SKM-1 treated with dmso at 0.1 percent for 144 hours (cell line): ENCODE measurements around the gene PDE6A.
"Not testable (repeated sequence)": the region's sequence is repeated elsewhere in the genome, so short reads cannot be mapped to it uniquely, and the experiment has no call there.

Source experiments
- DNase-seq: peaks from one replicate; lab custom pipeline; 2025; ENCODE audit not compliant: unreplicated experiment; lab: John Stamatoyannopoulos, UW

Gene PDE6A

DNA sequence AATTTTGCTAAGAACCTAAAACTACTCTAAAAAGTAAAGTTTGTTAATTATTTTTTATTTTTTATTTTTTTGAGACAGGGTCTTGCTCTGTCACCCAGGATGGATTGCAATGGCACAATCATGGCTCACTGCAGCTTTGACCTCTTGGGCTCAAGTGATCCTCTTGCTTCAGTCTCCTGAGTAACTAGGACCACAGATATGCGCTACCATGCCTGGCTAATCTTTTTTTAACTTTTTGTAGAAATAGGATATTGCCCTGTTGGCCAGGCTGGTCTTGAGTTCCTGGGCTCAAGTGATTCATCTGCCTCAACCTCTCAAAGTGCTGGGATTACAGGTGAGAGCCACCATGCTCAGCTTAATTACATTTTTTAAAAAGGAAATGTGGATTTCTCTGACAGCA lies 45.8 kb downstream of the PDE6A start:
- no peak for DNase-seq

DNA sequence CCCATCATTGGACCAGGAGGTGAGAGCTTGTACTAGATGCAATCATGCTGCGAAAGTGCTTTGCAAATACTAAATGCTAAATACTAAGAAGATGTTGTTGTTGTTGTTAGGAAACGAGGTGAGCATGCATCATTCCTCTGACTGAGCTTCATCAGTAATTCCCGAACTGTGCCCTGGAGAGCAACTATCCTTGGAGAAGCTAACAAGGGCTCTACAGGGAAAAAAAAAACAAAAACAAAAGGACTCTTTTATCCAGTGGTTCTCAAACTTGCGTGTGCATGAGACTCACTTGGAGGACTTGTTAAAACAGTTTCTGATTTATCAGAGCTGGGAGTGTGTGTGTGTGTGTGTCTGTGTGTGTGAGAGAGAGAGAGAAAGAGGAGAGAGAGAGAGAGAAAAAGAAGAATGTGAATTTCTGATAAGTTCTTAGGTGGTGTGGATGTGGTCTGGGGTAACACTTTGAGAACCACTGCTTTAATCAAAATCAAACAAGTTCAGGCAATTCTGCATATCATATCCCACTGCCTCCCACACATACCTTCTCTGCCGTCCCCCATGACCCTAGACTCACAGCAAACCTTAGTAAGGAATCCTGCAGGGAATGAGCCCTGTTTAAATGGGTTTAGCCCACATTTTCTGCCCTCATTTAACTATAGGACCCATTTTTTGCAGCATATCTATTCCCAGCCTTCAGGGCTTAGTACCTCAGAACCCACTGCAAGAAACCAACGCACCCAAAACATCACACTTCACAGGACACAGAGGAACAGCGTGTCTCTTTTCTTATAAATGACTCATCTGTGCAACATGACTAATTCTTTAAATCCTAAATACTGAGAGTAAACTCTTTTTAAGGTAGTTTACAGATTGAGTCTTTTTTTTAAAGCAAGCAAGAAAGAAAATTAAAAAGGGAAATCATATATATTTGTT lies 48.9 kb downstream of the PDE6A start:
- no peak for DNase-seq

DNA sequence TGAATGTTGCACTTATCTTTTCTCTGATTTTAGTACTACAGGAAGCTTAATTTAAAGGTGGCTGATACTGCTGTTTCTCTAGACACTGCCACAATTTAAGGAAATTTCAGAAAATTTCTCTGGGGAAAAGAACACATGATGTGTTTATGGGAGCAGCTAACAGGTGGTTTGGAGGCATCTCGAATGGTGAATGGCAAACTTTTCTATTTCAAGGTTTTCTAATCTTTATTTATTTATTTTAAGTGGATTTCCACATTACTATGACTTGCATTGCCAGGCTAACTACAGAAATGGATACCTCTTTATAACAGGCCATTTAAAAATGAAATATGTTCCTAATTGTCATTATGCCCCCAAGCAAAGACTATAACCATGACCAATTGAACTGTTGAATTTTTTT lies 50.4 kb downstream of the PDE6A start:
- no peak for DNase-seq

DNA sequence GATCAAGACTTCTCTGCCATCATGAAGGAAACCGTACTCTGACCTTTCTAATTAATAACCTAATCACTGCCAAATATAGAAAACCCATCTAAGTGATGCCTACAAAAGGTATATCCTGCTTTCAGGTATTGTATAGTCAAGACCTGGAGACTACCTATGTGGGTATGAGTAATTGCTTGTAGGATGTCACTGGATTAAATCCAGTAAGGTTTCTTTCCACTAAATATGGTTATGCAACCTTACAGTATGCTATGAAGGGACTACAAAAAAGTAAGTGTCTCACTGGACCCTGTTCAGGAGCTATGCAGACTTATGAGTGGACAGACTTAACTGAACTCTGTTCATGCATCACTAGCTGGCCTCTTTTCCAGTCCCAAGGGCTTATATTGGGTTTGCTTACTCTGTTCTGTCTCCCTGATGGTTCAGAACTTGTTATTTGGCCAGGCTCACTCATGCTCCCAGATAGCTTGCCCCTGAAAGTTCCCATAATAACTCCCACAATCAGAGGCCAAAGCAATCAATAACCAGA lies 51.1 kb downstream of the PDE6A start:
- no peak for DNase-seq

DNA sequence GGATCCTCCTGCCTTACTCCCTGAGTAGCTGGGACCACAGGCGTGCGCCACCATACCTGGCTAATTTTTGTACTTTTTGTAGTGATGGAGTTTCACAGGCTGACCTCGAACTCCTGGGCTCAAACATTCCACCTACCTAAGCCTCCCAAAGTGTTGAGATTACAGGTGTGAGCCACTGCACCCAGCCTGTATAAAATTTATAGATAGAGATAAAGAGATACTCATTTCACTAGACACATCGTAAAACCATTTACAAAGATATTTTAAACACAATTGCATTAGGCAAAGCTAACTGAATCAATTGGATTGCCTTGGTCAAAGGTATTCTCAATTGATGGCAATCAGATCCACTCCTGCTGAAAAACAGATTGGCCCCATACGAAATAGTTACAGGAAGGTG lies 52.0 kb downstream of the PDE6A start:
- DNase-seq, result no peak

DNA sequence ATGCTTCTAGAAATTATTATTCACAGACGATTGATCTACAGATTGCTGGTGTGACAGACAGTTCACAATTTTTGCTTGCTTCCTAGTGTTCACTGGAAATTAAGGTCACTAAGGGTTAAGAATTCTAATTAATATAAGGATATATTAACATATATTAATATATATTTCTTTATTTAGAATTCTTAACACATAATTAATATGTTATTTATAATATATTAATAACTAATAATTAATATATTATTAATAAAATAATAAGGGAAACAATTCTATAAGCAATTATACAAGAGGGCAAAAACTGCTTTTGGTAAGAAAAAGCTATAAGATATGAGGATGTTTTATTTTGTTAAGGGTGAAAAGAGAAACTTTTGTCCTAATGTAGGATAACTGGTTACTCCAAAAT lies 56.3 kb downstream of the PDE6A start:
- DNase-seq, result no peak

DNA sequence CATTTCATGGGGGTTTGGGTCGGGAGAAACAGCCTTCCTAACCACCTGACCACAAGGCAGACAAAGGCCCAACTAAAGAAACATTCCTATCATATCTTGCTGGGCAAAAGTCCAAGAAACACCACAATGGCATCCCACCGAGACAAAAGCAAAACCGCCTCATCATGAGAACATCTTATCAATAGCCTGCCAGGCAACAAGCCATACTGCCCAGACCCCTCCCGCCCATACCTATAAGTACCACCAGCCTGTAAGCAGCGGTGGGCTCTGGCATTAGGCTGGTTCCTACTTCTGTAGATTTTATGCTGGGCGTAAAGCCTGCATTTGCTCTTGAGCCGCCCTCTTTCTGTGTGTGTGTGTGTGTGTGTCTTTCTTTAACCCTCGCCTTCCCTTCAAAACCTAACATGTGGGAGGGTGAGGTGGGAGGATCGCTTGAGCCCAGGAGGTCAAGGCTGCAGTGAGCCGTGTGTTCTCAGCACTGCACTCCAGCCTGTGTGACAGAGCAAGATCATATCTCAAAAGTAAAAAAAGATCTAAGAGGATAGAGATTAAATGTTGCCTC lies 56.9 kb downstream of the PDE6A start:
- DNase-seq, result no peak

DNA sequence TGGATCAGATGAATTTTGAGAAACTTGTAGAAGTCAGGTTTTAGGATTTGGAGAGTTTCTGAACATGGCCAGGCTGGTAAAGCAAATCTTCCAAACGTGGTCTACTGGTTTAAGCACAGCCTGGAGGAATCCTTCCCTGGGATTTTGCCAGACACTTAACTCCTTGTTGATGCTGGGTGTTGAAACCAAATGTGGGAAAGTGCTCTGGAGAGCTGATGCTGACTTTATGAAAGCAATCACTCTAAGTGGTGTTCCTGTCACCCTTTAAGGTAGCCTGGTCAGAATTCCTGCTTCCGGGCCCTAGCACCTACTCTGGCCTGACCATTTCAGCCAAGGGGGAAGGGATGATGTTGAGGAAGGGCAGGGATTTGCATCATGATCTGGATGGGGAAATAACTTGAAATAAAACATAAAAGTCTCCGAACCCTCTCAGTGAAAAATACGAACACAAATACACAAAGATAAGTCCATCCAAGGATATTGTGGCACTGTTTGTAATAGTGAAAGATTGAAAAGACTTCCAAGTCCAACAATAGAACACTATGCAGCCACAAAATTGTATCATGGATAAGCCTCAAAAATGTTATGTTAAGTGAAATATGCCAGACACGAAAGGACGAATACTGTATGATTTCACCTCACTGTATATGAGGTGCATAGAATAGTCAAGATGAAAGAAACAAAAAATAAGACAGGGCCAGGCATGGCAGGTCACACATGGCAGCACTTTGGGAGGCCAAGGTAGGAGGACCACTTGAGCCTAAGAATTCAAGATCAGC lies 57.7 kb downstream of the PDE6A start:
- no peak for DNase-seq

DNA sequence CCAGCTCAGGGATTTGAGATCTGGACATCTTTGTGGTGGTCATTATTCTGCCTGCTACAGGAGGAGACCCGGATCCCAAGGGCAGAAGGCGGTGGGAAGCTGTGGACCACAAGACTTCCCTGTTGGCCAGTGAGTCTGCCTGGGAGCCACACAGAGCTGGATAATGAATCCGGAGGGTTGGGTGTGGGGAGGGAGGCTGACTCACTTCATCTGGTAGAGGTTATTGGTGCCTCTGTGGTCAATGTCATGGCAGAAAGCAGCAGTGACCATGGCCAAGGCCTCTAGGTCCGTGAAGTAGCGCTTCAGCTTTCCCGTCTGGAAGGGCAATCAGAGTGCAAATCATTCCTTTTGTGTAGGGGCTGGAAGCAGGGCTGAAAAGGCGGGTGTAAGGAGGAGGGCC lies 58.5 kb downstream of the PDE6A start:
- DNase-seq, result no peak

DNA sequence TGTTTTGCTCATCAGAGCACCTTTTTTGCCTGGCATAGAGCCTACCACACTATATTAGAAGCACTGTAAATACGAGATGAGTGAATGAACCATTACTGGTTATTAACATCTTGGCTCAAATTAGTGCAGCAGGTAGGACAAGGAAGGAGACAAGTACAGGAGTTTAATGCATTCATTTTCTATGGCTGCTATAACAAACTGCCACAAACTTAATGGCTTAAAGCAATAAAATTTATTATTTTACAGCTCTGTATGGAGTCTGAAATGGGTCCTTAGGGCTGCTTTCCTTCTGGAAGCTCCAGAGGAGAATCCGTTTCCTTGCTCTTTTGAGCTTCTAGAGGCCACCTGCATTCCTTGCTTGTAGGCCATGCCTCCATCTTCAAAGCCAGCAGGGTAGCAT lies 59.1 kb downstream of the PDE6A start:
- no peak for DNase-seq

DNA sequence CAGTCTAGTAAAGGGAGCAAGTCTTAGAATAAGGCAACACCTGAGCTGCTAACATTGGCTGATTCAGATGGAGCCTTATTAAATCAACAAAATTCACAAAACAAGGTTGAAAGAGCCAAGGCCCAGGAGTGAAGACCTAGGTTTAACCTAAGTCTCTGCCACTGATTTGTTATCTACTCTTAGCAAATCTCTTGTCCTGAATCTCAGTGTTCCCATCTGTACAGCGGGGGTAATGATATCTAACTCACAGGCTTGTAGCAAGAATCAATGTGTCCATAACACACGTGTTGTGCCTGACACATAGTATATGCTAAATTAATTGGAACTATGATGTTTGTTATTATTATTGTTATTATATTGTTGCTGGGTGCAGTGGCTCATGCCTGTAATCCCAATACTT lies 61.0 kb downstream of the PDE6A start:
- no peak for DNase-seq

DNA sequence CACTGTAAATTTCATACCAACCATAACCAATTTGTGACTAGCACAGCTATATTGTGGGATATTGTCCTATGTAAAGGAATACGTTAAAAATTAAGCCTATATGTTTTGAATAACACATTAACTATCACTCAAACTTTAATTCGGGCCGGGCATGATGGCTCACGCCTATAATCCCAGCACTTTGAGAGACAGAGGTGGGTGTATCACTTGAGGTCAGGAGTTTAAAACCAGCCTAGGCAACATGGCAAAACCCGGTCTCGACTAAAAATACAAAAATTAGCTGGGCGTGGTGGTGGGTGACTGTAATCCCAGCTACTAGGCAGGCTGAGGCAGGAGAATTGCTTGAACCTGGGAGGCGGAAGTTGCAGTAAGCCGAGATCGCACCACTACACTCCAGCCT lies 62.0 kb downstream of the PDE6A start:
- not testable (repeated sequence) for DNase-seq

DNA sequence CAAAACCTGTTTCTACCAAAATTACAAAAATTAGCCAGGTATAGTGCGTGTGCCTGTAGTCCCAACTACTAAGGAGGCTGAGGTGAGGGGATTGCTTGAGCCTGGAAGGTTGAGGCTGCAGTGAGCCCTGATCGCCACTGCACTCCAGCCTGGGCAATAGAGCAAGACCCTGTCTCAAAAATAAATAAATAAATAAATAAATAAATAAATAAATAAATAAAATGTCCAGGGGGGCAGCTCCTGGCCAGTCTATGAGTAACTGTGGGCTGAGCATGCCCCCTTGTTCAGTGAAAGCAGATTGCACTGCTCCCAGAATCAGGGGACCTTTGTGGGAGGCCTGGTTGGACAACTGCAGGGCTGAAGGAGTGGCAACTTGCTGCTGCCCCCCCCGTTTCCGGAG lies 62.7 kb downstream of the PDE6A start:
- DNase-seq, result no peak

DNA sequence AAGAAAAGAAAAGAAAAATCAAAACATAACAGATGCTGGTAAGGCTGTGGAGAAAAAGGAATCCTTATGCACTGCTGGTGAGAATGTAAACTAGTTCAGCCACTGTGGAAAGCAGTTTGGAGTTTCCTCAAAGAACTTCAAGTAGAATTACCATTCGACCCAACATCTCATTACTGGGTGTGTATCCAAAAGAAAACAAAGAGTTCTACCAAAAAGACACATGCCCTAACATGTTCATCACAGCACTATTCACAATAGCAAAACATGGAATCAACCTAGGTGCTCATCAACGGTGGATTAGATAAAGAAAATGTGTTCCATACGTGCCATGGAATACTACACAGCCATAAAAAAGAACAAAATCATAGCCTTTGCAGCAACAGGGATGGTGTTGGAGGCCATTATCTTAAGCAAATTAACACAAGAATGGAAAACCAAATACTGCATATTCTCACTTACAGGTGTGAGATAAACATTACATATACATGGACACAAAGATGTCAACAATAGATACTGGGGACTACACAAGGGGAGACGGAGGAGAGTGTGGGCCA lies 63.4 kb downstream of the PDE6A start:
- DNase-seq, result no peak

DNA sequence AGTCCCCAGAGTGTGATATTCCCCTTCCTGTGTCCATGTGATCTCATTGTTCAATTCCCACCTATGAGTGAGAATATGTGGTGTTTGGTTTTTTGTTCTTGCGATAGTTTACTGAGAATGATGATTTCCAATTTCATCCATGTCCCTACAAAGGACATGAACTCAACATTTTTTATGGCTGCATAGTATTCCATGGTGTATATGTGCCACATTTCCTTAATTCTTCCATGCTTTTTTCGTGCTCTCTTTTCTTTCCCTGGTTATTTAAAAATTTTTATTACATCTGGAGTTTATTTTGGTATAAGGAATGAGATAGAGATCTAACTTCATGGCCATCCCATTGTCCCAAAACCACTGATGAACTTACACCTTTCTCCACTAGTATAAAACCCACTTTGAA lies 65.0 kb downstream of the PDE6A start:
- not testable (repeated sequence) for DNase-seq

DNA sequence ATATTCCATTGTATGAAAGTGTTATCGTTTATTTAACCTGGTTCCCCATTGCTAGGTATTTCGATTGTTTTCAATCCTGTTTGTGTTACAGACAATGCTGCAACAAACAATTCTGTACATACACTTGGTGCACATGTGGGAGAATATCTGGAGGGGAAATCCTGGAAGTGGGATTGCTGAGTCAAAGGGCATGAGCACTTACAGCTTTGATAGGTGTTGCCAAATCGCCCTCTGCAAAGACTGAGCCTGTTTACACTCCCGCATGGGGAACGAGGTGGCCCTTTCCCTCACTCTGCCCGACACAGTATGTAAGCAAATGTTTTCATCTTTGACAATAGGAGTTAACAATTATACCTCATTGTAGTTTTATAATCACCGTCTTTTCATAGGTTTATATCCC lies 66.2 kb downstream of the PDE6A start:
- DNase-seq, result no peak

DNA sequence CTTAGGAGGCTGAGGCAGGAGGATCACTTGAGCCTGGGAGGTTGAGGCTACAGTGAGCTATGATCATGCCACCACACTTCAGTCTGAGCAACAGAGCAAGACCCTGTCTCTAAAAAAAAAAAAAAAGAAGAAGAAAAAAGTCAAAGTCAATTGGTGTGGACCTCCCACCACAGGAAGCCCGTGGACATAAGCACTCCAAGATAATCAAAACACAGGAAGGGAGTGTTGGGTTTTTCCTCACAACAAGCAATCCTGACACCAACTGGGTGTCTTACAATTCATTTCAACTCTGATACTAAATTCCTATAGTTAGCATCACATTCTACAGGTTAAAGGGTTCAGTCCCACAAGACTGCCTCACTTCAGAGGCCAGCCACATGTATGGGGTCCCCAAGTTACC lies 70.7 kb downstream of the PDE6A start:
- no peak for DNase-seq

DNA sequence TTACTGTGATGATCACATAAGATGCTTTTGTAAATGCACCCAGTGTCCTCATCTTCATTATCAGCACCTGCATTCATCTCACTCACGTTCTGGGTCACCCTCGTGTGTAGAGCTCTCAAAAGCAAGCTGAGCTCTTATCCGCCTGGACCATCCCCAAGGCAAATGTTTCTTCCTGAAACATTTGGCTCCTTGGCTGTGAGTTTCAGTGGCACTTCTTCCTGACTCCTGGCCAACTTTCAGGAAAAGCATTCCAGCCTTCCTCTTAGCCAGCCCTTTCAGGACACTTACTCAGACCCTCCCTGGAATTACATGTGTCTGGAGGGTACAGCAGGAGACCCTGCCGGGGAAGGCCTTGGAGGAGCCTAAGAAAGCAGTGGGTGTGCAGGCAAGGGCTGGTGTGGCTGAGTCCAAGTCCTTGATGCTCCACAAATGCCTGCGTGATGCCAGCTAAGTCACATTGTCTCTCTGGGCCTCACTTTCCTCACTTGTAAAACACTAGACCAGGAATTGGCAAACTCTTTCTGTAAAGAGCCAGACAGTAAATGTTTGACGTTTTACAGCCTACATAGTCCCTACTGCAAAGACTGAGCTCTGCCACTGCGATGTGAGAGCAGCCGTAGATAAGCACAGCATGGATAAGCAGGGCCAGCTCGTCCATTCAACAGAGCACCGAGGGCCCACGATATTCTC lies 72.1 kb downstream of the PDE6A start:
- no peak for DNase-seq

DNA sequence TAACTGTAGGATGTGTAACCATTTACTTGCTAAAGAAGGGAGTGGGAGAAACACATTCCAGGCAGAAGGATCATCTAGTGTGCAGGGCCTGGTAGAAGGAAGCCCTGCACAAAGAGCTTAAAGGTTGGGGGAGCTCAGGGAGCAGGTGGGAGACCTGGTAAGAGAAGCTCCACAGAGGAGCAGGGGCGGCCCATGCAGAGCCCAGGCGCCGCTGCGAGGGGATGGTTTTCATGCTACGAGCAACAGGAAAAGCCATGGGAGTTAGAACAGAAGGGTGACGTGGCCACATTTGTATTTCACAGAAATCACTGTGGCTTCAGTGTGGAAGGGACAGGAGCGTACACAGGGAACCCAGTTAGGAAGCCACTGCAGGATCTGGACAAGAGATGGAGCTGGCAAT lies 73.1 kb downstream of the PDE6A start:
- no peak for DNase-seq

DNA sequence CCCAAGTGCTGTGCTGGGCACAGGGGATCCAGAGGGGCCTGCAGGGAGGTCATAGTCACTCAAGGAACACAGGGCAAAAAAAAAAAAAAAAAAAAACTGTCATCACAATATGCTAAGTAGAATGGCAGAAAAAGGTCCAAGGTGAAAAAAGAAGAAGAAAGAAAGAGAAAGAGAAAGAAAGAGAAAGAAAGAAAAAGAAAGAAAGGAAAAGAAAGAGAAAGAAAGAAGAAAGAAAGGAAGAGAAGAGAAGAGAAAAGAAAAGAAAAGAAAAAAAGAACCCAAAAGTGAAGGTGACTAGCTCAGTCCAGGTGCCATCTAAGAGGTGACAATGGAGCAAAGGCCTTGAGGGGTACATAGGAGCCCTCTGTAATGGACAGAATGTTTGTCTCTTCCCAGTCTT lies 73.9 kb downstream of the PDE6A start:
- DNase-seq, result no peak

DNA sequence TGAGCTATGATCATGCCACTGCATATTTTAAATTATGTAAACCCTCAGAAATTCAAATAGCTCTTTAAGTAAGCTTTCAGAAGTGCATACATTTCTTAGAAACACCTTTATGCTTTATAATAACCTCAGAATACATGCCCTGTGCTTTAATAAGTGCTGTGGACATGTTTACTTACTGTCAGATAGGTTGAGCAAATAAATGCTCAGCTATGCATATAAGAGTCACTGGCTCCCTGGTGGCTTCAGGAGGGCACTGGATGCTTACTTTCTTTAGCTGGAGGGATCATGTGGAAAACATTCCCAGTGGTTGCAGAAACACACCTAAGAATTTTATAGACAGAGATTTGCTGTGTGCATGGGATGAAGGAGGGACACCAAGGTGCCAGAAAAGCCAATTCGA lies 74.4 kb downstream of the PDE6A start:
- DNase-seq, result no peak
